ENCODE measurements around the gene IFT43. TPM values are rescaled to one million over a fixed set of nuclear protein-coding genes. Genes with fewer than 3 reads are reported as not detected.

The IFT43 gene
- total RNA-seq, 4 donors from 2014 or later, result 8.7 to 18.1 (median 14.2) TPM

GRCh38 chr14:76098047-76098446 is 112.5 kb downstream of the IFT43 start:
- ATAC-seq, result no peak
- DNase-seq, result no peak
- H3K9me3 ChIP-seq, result no peaks in the 10 kb centered on the region
- no peaks in the 10 kb centered on the region for H3K36me3 ChIP-seq
- H3K27ac ChIP-seq, result no peak overlapping the region
- peaks cover 7 to 11% of the 10 kb centered on the region in 2 donors for H3K4me1 ChIP-seq
- H3K4me3 ChIP-seq, result no peak overlapping the region
- in situ Hi-C loops (cut with MboI; ENCODE audit: low sequenced_read_pairs in 4 of 4) (no loop called here), intact Hi-C loops (cut with DNase I; ENCODE audit: low total_unique reads) (no loop called here)
- TF ChIP-seq POLR2A (IDR thresholded peaks at IDR 0.05), result no peak
- TF ChIP-seq CTCF (IDR thresholded peaks at IDR 0.05 in 4 of 5, conservative IDR thresholded peaks at IDR 0.05 in 1 of 5), result no peak
- no peaks in the 10 kb centered on the region for H3K27me3 ChIP-seq

- Histone ChIP-seq H3K36me3 (no peaks in the 10 kb centered on the region), H3K27ac (no peak overlapping the region), H3K27me3 (no peaks in the 10 kb centered on the region), H3K4me1 (peaks cover 7 to 11% of the 10 kb centered on the region in 2 donors), H3K9me3 (no peaks in the 10 kb centered on the region), H3K4me3 (no peak overlapping the region)
- in situ Hi-C loops (cut with MboI; ENCODE audit: low sequenced_read_pairs in 4 of 4) (no loop called here), intact Hi-C loops (cut with DNase I; ENCODE audit: low total_unique reads) (no loop called here)
- TF ChIP-seq CTCF (IDR thresholded peaks at IDR 0.05 in 4 of 5, conservative IDR thresholded peaks at IDR 0.05 in 1 of 5), result no peak
- ATAC-seq (no peak), DNase-seq (no peak)
Observed at GRCh38 chr14:76098916-76099675, 113.5 kb downstream of the IFT43 start.

GRCh38 chr14:76100236-76100635 is 114.7 kb downstream of the IFT43 start:
- H3K27me3 ChIP-seq, result no peaks in the 10 kb centered on the region
- in situ Hi-C loops (cut with MboI; ENCODE audit: low sequenced_read_pairs in 4 of 4), result no loop called here
- no peak for TF ChIP-seq POLR2A (IDR thresholded peaks at IDR 0.05)
- TF ChIP-seq CTCF (IDR thresholded peaks at IDR 0.05 in 4 of 5, conservative IDR thresholded peaks at IDR 0.05 in 1 of 5), result no peak

GRCh38 chr14:76101391-76102379 is 116.1 kb downstream of the IFT43 start:
- Histone ChIP-seq H3K4me1 (peaks cover 7 to 11% of the 10 kb centered on the region in 2 donors), H3K27ac (no peak overlapping the region), H3K27me3 (no peaks in the 10 kb centered on the region), H3K9me3 (no peaks in the 10 kb centered on the region), H3K36me3 (no peaks in the 10 kb centered on the region), H3K4me3 (no peak overlapping the region)
- intact Hi-C loops (cut with DNase I; ENCODE audit: low total_unique reads), result no loop called here
- TF ChIP-seq POLR2A (IDR thresholded peaks at IDR 0.05), result no peak
- no peak for TF ChIP-seq CTCF (IDR thresholded peaks at IDR 0.05 in 4 of 5, conservative IDR thresholded peaks at IDR 0.05 in 1 of 5)
- no peak for DNase-seq
- ATAC-seq, result no peak
- in situ Hi-C loops (cut with MboI; ENCODE audit: low sequenced_read_pairs in 4 of 4), result no loop called here

More at GRCh38 chr14:76100236-76100635, 114.7 kb downstream of the IFT43 start:
- no peaks in the 10 kb centered on the region for H3K9me3 ChIP-seq
- H3K27ac ChIP-seq, result no peak overlapping the region
- peak overlapping the region in 1 of 4 donors; percentile 15 for H3K4me3 ChIP-seq
- no peaks in the 10 kb centered on the region for H3K36me3 ChIP-seq
- ATAC-seq (no peak), DNase-seq (no peak)
- peaks cover 7 to 11% of the 10 kb centered on the region in 2 donors for H3K4me1 ChIP-seq
- intact Hi-C loops (cut with DNase I; ENCODE audit: low total_unique reads), result no loop called here

All from gastrocnemius medialis (tissue), 4 donors.